ENCODE results near the gene TDRD1.

Gene TDRD1

DNA sequence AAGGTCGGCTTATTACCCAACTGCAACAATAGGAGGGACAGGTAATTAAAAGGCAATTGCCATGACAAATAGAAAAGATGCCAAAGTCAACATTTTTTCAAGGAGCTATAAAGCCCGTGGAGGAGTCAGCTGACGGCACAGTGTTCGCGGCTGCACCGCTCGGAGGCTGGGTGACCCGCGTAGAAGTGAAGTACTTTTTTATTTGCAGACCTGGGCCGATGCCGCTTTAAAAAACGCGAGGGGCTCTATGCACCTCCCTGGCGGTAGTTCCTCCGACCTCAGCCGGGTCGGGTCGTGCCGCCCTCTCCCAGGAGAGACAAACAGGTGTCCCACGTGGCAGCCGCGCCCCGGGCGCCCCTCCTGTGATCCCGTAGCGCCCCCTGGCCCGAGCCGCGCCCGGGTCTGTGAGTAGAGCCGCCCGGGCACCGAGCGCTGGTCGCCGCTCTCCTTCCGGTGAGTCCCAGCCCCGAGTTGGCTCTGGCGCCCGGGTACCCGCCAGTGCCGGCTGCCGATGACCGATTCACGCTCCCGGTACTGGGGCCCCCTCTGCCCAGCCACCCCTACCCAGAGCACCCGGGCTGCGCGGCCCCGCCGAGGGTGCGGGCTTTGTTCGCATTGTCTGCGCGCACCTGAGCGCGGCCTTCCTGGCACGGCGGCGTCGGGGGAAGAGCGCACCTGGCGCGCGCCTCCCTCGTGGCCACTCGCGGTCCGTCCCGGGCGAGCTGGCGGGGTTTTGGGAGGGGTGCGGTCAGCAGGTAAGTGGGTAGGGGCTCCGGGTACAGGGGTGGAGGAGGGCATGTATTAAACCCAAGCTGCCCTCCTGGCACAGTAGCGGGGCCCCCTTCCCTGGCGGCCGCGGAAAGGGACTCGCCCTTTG is 60.2 kb downstream of the TDRD1 start, which contains the start of gene VWA2:
VWA2 (plus strand) TSS at position 138 of the 877 bp plus-strand sequence. CDS start 9,460 bp downstream, outside the sequence.
- no peak for DNase-seq

- DNase-seq, result no peak
Observed at GRCh38 chr10:114239994-114240345, 60.8 kb downstream of the TDRD1 start.

GRCh38 chr10:114242235-114242634 is 63.1 kb downstream of the TDRD1 start:
- no peak for DNase-seq

GRCh38 chr10:114243661-114244060 is 64.5 kb downstream of the TDRD1 start:
- DNase-seq, result no peak

- no peak for DNase-seq
Observed at GRCh38 chr10:114244126-114244525, 65.0 kb downstream of the TDRD1 start.

GRCh38 chr10:114245121-114245791 is 66.1 kb downstream of the TDRD1 start:
- DNase-seq, result no peak

DNA sequence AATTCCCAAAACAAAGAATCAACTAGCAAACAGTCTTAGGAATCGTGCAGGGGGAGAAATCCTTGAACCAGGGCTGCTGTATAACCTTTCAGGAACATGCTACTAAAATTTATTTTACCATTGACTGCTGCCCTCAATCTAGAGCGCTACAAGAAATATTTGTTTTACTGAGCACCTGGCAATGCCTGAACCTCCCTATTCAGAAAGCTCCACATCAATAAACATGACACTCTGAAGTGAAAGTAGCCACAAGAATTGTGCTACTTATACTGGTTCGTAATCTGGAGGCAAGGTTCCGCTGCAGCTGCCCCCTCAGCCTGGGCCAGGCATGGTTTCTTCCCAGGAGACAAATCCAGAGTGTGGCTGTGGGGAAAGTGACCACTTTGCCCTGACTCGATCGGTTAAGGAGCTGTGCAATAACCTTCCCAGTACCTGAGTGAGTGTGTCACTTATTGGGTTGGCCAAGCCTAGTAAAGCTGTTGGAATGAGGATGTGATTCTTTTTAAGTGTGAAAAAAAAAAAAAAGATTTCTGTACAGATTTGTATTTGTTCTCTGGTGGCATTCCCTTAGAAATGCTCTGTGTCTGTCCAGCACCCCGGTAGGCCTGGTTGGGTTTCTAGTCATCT is 67.6 kb downstream of the TDRD1 start:
- no peak for DNase-seq

- DNase-seq, result no peak
Observed at GRCh38 chr10:114250236-114250635, 71.1 kb downstream of the TDRD1 start.

GRCh38 chr10:114250716-114251115 is 71.6 kb downstream of the TDRD1 start:
- DNase-seq, result no peak

GRCh38 chr10:114252092-114252491 is 72.9 kb downstream of the TDRD1 start:
- DNase-seq, result no peak

GRCh38 chr10:114252883-114253282 is 73.7 kb downstream of the TDRD1 start:
- DNase-seq, result no peak

DNA sequence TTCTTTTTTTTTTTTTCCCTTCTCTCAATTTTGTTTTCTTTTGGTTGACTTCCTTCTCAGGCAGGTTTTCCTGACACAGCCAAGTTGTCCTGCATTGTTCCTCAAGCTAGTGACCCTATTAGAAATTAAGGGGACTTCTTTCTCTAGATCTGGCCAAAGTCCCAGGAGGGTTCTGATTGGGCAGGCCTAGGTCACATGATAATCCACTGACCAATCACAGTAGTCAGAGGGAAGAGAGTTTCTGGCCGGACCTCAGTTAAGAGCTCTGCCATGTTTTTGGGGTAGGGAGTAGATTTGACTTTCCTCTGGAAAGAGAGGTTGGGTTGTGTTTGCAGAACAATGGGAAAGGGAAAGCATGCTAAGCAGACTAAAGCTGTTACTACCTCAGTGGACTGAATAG is 76.1 kb downstream of the TDRD1 start:
- DNase-seq, result no peak

DNA sequence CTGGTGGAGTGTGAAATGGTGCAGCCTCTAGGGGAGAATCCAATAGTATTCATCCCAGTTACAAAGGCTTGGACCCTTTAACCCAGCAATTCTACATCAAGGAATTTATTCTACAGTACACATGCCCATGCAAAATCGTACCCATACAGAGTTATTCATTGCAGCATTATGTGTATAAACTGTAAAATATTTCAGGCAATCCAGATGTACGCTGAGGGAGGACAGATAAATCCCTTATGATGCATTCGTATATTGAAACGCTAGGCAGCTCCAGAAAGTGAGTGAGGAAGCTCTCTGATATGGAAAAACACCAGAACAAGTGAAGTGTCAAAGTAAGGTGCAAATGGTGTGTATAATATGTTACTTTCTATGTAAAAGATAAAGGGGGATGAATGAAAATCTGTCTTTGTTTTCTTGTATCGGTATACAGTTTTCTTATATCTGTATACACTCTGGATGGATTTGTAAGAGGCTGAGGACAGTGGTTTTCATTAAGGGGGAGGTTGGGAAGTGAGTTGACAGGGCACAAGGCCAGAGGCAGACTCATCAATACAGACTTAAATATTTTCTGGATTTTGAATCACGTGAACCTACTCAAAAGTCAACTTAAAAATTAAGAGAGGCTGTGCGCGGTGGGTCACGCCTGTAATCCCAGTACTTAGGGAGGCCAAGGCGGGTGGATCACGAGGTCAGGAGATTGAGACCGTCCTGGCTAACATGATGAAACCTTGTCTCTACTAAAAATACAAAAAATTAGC is 77.0 kb downstream of the TDRD1 start:
- DNase-seq, result no peak

- no peak for DNase-seq
Observed at GRCh38 chr10:114256822-114257221, 77.7 kb downstream of the TDRD1 start.

- DNase-seq, result no peak
Observed at GRCh38 chr10:114257498-114257897, 78.3 kb downstream of the TDRD1 start.

- DNase-seq, result no peak
Observed at GRCh38 chr10:114258274-114258840, 79.2 kb downstream of the TDRD1 start.

DNA sequence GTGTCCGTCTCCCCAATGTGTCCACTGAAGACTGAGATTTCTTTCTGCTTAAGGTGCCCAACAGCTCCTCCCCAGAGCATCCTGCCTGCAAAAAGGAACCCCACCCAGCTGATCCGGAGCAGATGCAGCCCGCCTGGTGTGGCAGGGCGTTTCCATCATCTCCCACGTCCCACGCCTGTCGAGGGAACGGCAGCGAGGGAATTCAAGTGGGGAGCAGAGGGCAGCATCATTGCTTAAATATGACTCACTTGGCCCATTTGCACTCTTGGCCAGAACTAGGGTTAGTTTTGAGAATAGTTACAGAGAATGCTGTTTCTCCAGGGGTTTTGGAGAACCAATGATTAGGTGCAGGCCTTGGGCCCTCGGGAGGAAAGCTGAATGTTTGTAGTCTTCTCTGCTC is 80.7 kb downstream of the TDRD1 start:
- DNase-seq, result no peak

DNA sequence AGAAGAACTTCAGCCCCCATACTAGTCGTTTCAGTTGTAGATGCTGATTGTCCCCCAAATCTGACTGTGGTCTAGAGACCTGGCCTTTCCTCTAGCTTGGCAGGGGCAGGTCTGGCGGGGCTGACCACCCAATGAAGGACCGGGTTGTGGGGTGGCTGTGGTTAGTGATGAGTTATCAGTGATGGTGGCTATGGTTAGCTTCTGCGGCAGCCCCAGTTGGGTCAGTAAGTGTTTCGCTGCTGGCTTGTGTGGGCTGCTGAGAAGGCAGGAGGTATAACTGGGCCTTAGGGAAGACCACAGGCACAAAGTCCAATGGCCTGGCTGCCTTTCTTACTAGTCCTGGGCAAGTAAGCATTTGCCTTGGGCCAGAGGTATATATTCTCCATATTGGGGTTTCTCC is 81.2 kb downstream of the TDRD1 start:
- no peak for DNase-seq

GRCh38 chr10:114261076-114261475 is 81.9 kb downstream of the TDRD1 start:
- peak; percentile 62 for DNase-seq

GRCh38 chr10:114262496-114262895 is 83.3 kb downstream of the TDRD1 start:
- DNase-seq, result no peak

DNA sequence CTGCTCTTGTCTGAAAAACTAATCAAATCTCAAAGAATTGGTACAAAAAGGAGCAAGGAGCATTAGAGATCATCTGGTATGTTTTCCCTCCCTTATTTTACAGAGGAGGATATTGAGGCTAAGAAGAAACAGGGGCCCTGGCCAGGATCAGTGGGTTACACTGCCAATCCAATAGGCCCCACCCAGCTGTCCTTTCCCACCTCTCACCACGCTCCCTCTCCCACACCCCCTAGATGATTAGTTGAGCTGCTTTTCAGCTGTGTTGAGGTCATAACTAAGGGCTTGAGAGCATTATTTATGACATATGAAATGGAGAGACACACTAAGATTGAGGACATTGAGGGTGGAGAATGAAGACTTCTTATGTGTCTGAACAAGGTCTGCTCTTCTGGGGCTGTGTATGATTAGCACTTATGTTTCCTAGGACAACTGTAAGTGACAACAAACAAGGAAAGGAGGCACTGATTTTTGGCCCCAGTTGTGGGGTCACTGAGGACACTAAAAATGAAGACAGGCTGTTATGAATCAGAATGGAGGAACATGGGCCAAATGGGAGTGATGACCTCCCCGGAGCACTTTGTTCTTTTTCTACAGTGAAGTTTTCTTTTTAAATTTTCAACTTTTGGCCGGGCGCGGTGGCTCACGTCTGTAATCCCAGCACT is 86.4 kb downstream of the TDRD1 start:
- no peak for DNase-seq

DNA sequence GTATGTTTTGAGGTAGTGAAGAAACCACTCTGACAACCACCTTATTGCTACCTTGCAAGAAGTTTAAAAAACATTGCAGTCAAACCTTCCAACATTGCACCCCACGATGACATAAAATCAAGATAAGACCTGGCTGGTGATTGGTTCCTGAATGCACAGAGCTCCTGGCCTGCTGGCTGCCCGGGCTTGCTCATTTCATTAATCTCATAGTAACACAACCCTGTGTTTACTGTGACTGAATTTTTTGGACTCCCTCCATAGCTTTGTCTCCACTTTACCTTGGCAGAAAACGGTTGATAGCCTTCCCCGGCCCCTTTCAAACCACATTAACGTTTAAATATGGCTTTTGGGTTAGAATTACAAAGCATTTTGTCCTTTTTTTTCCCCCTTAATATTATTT is 87.4 kb downstream of the TDRD1 start:
- no peak for DNase-seq

Data from kidney glomerular epithelial cell (primary cell).